CD14-positive monocyte (primary cell): ENCODE results near the gene THEM4. TPM values are rescaled to one million over a fixed set of nuclear protein-coding genes. Genes with fewer than 3 reads are reported as not detected.

Experiments
- DNase-seq, 3 donors: peaks; one replicate each; pipeline ENCODE4 v3.0.0-alpha.2; 2011 to 2022
- H2AFZ ChIP-seq: 2 replicates; pipeline ENCODE4 v1.6.0; 2012; ENCODE audit warnings: mild to moderate bottlenecking, low read depth, low read length, inconsistent platforms; ENCODE audit not compliant: insufficient read depth, poor library complexity, severe bottlenecking
- H3K27ac ChIP-seq, 2 donors: 1 replicate in 1 of 2; 2 replicates in 1 of 2; pipeline ENCODE4 v1.5.1; 2012 to 2013; ENCODE audit warnings: low read length in 2 of 2, control low read depth in 1 of 2, inconsistent platforms in 1 of 2, low read depth in 1 of 2, mild to moderate bottlenecking in 1 of 2
- H3K27me3 ChIP-seq, 2 donors: one replicate each; pipeline versions ENCODE4 v1.6.0 to v1.6.1; 2011 to 2013; ENCODE audit warnings: low read length in 2 of 2; ENCODE audit not compliant: control insufficient read depth in 2 of 2, insufficient read depth in 2 of 2
- H3K36me3 ChIP-seq, 2 donors: replicated peaks in 1 of 2; 1 replicate in 1 of 2; 2 replicates in 1 of 2; pipeline versions ENCODE4 v1.5.1 to v1.6.1; 2012 to 2013; ENCODE audit warnings: low read length in 2 of 2, control low read depth in 1 of 2, inconsistent platforms in 1 of 2, mild to moderate bottlenecking in 1 of 2; ENCODE audit not compliant: insufficient read depth in 2 of 2, control insufficient read depth in 1 of 2
- H3K4me1 ChIP-seq, 2 donors: 1 replicate in 1 of 2; 2 replicates in 1 of 2; pipeline versions ENCODE4 v1.5.1 to v1.6.1; 2012 to 2013; ENCODE audit warnings: low read length in 2 of 2, control low read depth in 1 of 2, inconsistent platforms in 1 of 2, mild to moderate bottlenecking in 1 of 2, moderate library complexity in 1 of 2; ENCODE audit not compliant: insufficient read depth in 2 of 2, control insufficient read depth in 1 of 2
- H3K4me2 ChIP-seq: replicated peaks from 2 replicates; pipeline ENCODE3; 2012; ENCODE audit warnings: low read length, moderate library complexity, mild to moderate bottlenecking; ENCODE audit not compliant: poor library complexity, severe bottlenecking; ENCODE audit errors: extremely low read depth
- H3K4me3 ChIP-seq, 3 experiments: fragments of 200-600 bp in 1 of 3; sonication (generic) in 1 of 3; replicated peaks in 1 of 3; 1 replicate in 2 of 3; 2 replicates in 1 of 3; pipeline ENCODE4 v1.5.1; 2011 to 2013; ENCODE audit warnings: low read length in 3 of 3, mild to moderate bottlenecking in 3 of 3, control low read depth in 2 of 3, low read depth in 2 of 3, inconsistent platforms in 1 of 3, moderate library complexity in 1 of 3
- H3K79me2 ChIP-seq: 2 replicates; pipeline ENCODE4 v1.6.0; 2012; ENCODE audit warnings: mild to moderate bottlenecking, control low read depth, inconsistent platforms, low read length, moderate library complexity; ENCODE audit not compliant: insufficient read depth
- H3K9ac ChIP-seq: 2 replicates; pipeline ENCODE4 v1.6.0; 2017; ENCODE audit warnings: low read length, mild to moderate bottlenecking; ENCODE audit not compliant: insufficient read depth, poor library complexity, severe bottlenecking
- H3K9me3 ChIP-seq, 2 donors: replicated peaks in 1 of 2; 1 replicate in 1 of 2; 2 replicates in 1 of 2; pipeline versions ENCODE4 v1.5.1 to v1.6.1; 2012 to 2013; ENCODE audit warnings: low read length in 2 of 2, control low read depth in 1 of 2; ENCODE audit not compliant: control insufficient read depth in 1 of 2, insufficient read depth in 1 of 2
- H4K20me1 ChIP-seq: 2 replicates; pipeline ENCODE4 v1.6.0; 2012; ENCODE audit warnings: mild to moderate bottlenecking, low read length, control low read depth, moderate library complexity; ENCODE audit not compliant: insufficient read depth
- H3K27ac Mint-ChIP-seq, 7 donors: one replicate each; pipeline ENCODE4 v1.8.0; 2020; ENCODE audit warnings: mild to moderate bottlenecking in 7 of 7, mixed read lengths in 7 of 7, moderate library complexity in 6 of 7, inconsistent platforms in 2 of 7
- H3K27me3 Mint-ChIP-seq, 3 donors: one replicate each; pipeline ENCODE4 v1.8.0; 2021 to 2022; ENCODE audit warnings: low read depth in 3 of 3, mild to moderate bottlenecking in 3 of 3, mixed read lengths in 3 of 3, moderate library complexity in 3 of 3, inconsistent platforms in 1 of 3
- H3K36me3 Mint-ChIP-seq, 2 donors: one replicate each; pipeline ENCODE4 v1.8.0; 2020; ENCODE audit warnings: mixed read lengths in 2 of 2, inconsistent platforms in 1 of 2, mild to moderate bottlenecking in 1 of 2
- H3K4me1 Mint-ChIP-seq: one replicate; pipeline ENCODE4 v1.8.0; 2020; ENCODE audit warnings: mild to moderate bottlenecking, mixed read lengths
- H3K4me3 Mint-ChIP-seq, 2 donors: one replicate each; pipeline ENCODE4 v1.8.0; 2020; ENCODE audit warnings: mild to moderate bottlenecking in 2 of 2, mixed read lengths in 2 of 2, moderate library complexity in 1 of 2
- H3K9me3 Mint-ChIP-seq, 7 donors: one replicate each; pipeline ENCODE4 v1.8.0; 2020 to 2022; ENCODE audit warnings: mixed read lengths in 7 of 7, mild to moderate bottlenecking in 6 of 7, moderate library complexity in 6 of 7, inconsistent platforms in 2 of 7
- WGBS: methylation state at CpG from one replicate; pipeline ENCODE4 v1.1.5; 2013; ENCODE audit warnings: missing lambda C conversion rate; ENCODE audit not compliant: insufficient coverage; 5-methylcytosine and 5-hydroxymethylcytosine counted together
- intact Hi-C, 2 donors: fragments of 100-400 bp; cut with micrococcal nuclease; formaldehyde crosslinking; loops; one replicate each; pipeline versions ENCODE4 v1.15.0 to v1.15.1; 2023
- polyA plus RNA-seq, 3 donors: library from polyadenylated mRNA; depleted of rRNA in 1 of 3; unstranded in 2 of 3; stranded (reverse) in 1 of 3; fragments of 300-500 nt in 2 of 3; fragments of >200 nt in 1 of 3; fragmentation: Illumina TruSeq in 2 of 3; gene quantifications; 1 replicate in 2 of 3; 2 replicates in 1 of 3; pipeline ENCODE4 v1.2.3, GENCODE V29; 2012 to 2021
- small RNA-seq: library from RNA; depleted of rRNA; stranded (forward); fragments of <200 nt; gene quantifications from one replicate; pipeline ENCODE3, GENCODE V24; 2012; ENCODE audit warnings: low read depth; ENCODE audit not compliant: insufficient read length
- TF ChIP-seq, protein P1 (sequence below): fragments of 200-600 bp; IDR thresholded peaks from one replicate; pipeline ENCODE4 v1.8.0; 2022; ENCODE audit warnings: antibody characterized with exemption, mild to moderate bottlenecking

THEM4 gene
- polyA plus RNA-seq, 3 donors, result 3.7 to 6.0 (median 4.6) TPM

DNA sequence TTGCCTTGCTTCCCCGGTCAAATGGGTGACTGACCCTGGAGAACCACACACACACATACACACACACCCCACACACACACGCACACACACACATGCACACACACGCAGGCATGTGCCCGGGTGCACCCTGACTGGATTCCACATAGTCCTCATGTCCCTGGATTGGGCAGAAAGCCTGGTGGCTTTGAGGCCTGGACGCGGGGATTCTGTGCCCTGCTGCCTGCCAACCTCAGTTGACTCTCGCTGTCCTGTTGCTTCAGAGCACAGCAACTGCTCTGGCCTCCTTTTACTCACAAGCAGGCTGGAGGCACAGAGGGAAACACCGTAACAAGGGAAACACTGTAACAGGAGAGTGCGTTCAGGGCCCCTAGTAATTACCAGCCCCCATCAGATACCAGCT, 84.1 kb downstream of the THEM4 start:
- H3K27ac ChIP-seq, result no peak overlapping the region
- no peak overlapping the region for H3K4me3 ChIP-seq

More for the DNA sequence above, 84.1 kb downstream of the THEM4 start:
- no peak overlapping the region for H3K9ac ChIP-seq
- H3K9me3 ChIP-seq, result no peaks in the 10 kb centered on the region
- intact Hi-C loops, result no loop called here
- TF ChIP-seq, protein P1, sequence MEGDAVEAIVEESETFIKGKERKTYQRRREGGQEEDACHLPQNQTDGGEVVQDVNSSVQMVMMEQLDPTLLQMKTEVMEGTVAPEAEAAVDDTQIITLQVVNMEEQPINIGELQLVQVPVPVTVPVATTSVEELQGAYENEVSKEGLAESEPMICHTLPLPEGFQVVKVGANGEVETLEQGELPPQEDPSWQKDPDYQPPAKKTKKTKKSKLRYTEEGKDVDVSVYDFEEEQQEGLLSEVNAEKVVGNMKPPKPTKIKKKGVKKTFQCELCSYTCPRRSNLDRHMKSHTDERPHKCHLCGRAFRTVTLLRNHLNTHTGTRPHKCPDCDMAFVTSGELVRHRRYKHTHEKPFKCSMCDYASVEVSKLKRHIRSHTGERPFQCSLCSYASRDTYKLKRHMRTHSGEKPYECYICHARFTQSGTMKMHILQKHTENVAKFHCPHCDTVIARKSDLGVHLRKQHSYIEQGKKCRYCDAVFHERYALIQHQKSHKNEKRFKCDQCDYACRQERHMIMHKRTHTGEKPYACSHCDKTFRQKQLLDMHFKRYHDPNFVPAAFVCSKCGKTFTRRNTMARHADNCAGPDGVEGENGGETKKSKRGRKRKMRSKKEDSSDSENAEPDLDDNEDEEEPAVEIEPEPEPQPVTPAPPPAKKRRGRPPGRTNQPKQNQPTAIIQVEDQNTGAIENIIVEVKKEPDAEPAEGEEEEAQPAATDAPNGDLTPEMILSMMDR, result no peak
- Mint-ChIP-seq H3K27ac (no peak overlapping the region), H3K27me3 (peaks cover 2 to 13% (median 4%) of the 10 kb centered on the region in 3 donors), H3K9me3 (no peaks in the 10 kb centered on the region), H3K4me3 (no peak overlapping the region), H3K4me1 (peaks cover 28% of the 10 kb centered on the region), H3K36me3 (no peaks in the 10 kb centered on the region)
- WGBS, result 96% methylated on average over 7 of the region's 9 CpGs
- no peaks in the 10 kb centered on the region for H3K79me2 ChIP-seq
- H3K27me3 ChIP-seq, result no peaks in the 10 kb centered on the region
- H3K4me2 ChIP-seq, result no peak overlapping the region
- no peaks in the 10 kb centered on the region for H3K36me3 ChIP-seq
- H2AFZ ChIP-seq, result no peak overlapping the region
- H4K20me1 ChIP-seq, result no peaks in the 10 kb centered on the region
- DNase-seq, result no peak
- H3K4me1 ChIP-seq, result peaks cover 22 to 29% of the 10 kb centered on the region in 2 donors

Small RNAs within 50 kb of the gene (small RNA-seq; reads per million reads assigned to genes)
- gene RF00019, result not detected

Other genes starting within 250 kb of the THEM4 start
- not detected for gene CELF3, start 192.7 kb downstream of the THEM4 start, polyA plus RNA-seq
- not detected for gene RIIAD1, start 188.0 kb downstream of the THEM4 start, polyA plus RNA-seq
- gene MRPL9, start 146.0 kb downstream of the THEM4 start, polyA plus RNA-seq, result 10 to 100 TPM; 25.6 to 56.6 (median 56.4) TPM
- 1 to 10 TPM in 2 of 3 donors, under 1 TPM in 1; 0.72 to 1.6 (median 1.1) TPM for gene TDRKH, start 119.0 kb downstream of the THEM4 start, polyA plus RNA-seq
- not detected for gene LINGO4, start 104.1 kb downstream of the THEM4 start, polyA plus RNA-seq
- gene RORC, start 77.7 kb downstream of the THEM4 start, polyA plus RNA-seq, result under 1 TPM in 1 of 3 donors, not detected in 2; 0.03 TPM
- not detected for gene C2CD4D, start 69.7 kb downstream of the THEM4 start, polyA plus RNA-seq
- not detected for gene THEM5, start 55.8 kb downstream of the THEM4 start, polyA plus RNA-seq
- gene S100A10, start 84.3 kb upstream of the THEM4 start, polyA plus RNA-seq, result 1,000 to 10,000 TPM in 2 of 3 donors, 100 to 1,000 TPM in 1; 422 to 2,138 (median 2,129) TPM
- gene S100A11, start 127.5 kb upstream of the THEM4 start, polyA plus RNA-seq, result 1,000 to 10,000 TPM; 1,184 to 3,364 (median 2,621) TPM
- not detected for gene TCHHL1, start 179.6 kb upstream of the THEM4 start, polyA plus RNA-seq
- gene TCHH, start 205.9 kb upstream of the THEM4 start, polyA plus RNA-seq, result not detected
- not detected for gene RPTN, start 249.7 kb upstream of the THEM4 start, polyA plus RNA-seq